ENCODE results near the gene PDCD4. TPM values are rescaled to one million over a fixed set of nuclear protein-coding genes. Genes with fewer than 3 reads are reported as not detected.

Gene PDCD4
- total and polyA plus RNA-seq, 5 donors from 2014 or later = 167 to 224 (median 204) TPM

GRCh38 chr10:110827875-110828274, 43.9 kb upstream of the PDCD4 start:
- Mint-ChIP-seq H3K4me1 (peaks cover 0 to 8% (median under 1%) of the 10 kb centered on the region in 4 donors), H3K27ac (no peak overlapping the region), H3K4me3 (no peak overlapping the region), H3K36me3 (no peaks in the 10 kb centered on the region), H3K27me3 (peaks cover 16% of the 10 kb centered on the region), H3K9me3 (no peaks in the 10 kb centered on the region)
- ATAC-seq (ENCODE audit: low read depth in 2 of 2) (no peak), DNase-seq (no peak)
- Histone ChIP-seq H3K4me1 (ENCODE audit: control insufficient read depth, insufficient read depth, low read length, poor library complexity, severe bottlenecking) (no peaks in the 10 kb centered on the region), H3K9me3 (ENCODE audit: control insufficient read depth in 2 of 2, low read length in 2 of 2) (no peaks in the 10 kb centered on the region), H3K36me3 (ENCODE audit: control insufficient read depth, insufficient read depth, low read length) (no peaks in the 10 kb centered on the region), H3K27me3 (ENCODE audit: control insufficient read depth, insufficient read depth, low read length) (no peaks in the 10 kb centered on the region), H3K4me3 (ENCODE audit: low read depth, low read length) (no peak overlapping the region), H3K27ac (ENCODE audit: insufficient read depth, low read length, poor library complexity, severe bottlenecking) (no peak overlapping the region)

- peaks cover 3% of the 10 kb centered on the region for H3K4me1 ChIP-seq (ENCODE audit: control insufficient read depth, insufficient read depth, low read length, poor library complexity, severe bottlenecking)
- Mint-ChIP-seq H3K9me3 (no peaks in the 10 kb centered on the region), H3K36me3 (no peaks in the 10 kb centered on the region), H3K4me3 (no peak overlapping the region), H3K27me3 (peaks cover 16% of the 10 kb centered on the region), H3K27ac (peak overlapping the region in 1 of 3 donors; percentile 33), H3K4me1 (peaks cover 0 to 13% (median under 1%) of the 10 kb centered on the region in 4 donors)
- DNase-seq (no peak), ATAC-seq (ENCODE audit: low read depth in 2 of 2) (no peak)
- no peak overlapping the region for H3K4me3 ChIP-seq (ENCODE audit: low read depth, low read length)
- H3K36me3 ChIP-seq (ENCODE audit: control insufficient read depth, insufficient read depth, low read length) = no peaks in the 10 kb centered on the region
- no peaks in the 10 kb centered on the region for H3K9me3 ChIP-seq (ENCODE audit: control insufficient read depth in 2 of 2, low read length in 2 of 2)
- H3K27ac ChIP-seq (ENCODE audit: insufficient read depth, low read length, poor library complexity, severe bottlenecking) = no peak overlapping the region
- no peaks in the 10 kb centered on the region for H3K27me3 ChIP-seq (ENCODE audit: control insufficient read depth, insufficient read depth, low read length)
Observed at GRCh38 chr10:110828525-110828924, 43.2 kb upstream of the PDCD4 start.

- Mint-ChIP-seq H3K4me1 (peaks cover 3 to 27% (median 5%) of the 10 kb centered on the region in 4 donors), H3K36me3 (no peaks in the 10 kb centered on the region), H3K27ac (peak overlapping the region in 1 of 3 donors; percentile 22), H3K4me3 (no peak overlapping the region), H3K27me3 (peaks cover 16% of the 10 kb centered on the region), H3K9me3 (no peaks in the 10 kb centered on the region)
- DNase-seq (no peak), ATAC-seq (ENCODE audit: low read depth in 2 of 2) (no peak)
- Histone ChIP-seq H3K36me3 (ENCODE audit: control insufficient read depth, insufficient read depth, low read length) (no peaks in the 10 kb centered on the region), H3K4me1 (ENCODE audit: control insufficient read depth, insufficient read depth, low read length, poor library complexity, severe bottlenecking) (peaks cover 16% of the 10 kb centered on the region), H3K4me3 (ENCODE audit: low read depth, low read length) (no peak overlapping the region), H3K27me3 (ENCODE audit: control insufficient read depth, insufficient read depth, low read length) (no peaks in the 10 kb centered on the region), H3K9me3 (ENCODE audit: control insufficient read depth in 2 of 2, low read length in 2 of 2) (no peaks in the 10 kb centered on the region), H3K27ac (ENCODE audit: insufficient read depth, low read length, poor library complexity, severe bottlenecking) (no peak overlapping the region)
Observed at GRCh38 chr10:110829721-110830410, 41.9 kb upstream of the PDCD4 start.

GRCh38 chr10:110833234-110833940, 38.3 kb upstream of the PDCD4 start:
- Histone ChIP-seq H3K27me3 (ENCODE audit: control insufficient read depth, insufficient read depth, low read length) (no peaks in the 10 kb centered on the region), H3K36me3 (ENCODE audit: control insufficient read depth, insufficient read depth, low read length) (no peaks in the 10 kb centered on the region), H3K9me3 (ENCODE audit: control insufficient read depth in 2 of 2, low read length in 2 of 2) (no peaks in the 10 kb centered on the region), H3K4me3 (ENCODE audit: low read depth, low read length) (no peak overlapping the region), H3K27ac (ENCODE audit: insufficient read depth, low read length, poor library complexity, severe bottlenecking) (no peak overlapping the region), H3K4me1 (ENCODE audit: control insufficient read depth, insufficient read depth, low read length, poor library complexity, severe bottlenecking) (peaks cover 19% of the 10 kb centered on the region)
- peaks cover 4 to 54% (median 10%) of the 10 kb centered on the region in 4 donors for H3K4me1 Mint-ChIP-seq
- H3K4me3 Mint-ChIP-seq = peak overlapping the region in 1 of 4 donors; percentile 8
- H3K27ac Mint-ChIP-seq = peak overlapping the region; percentile 20 to 88 (median 67)
- no peaks in the 10 kb centered on the region for H3K36me3 Mint-ChIP-seq
- H3K27me3 Mint-ChIP-seq = no peaks in the 10 kb centered on the region
- H3K9me3 Mint-ChIP-seq = no peaks in the 10 kb centered on the region
- DNase-seq (peak in 2 of 3 donors; percentile 26 to 39), ATAC-seq (ENCODE audit: low read depth in 2 of 2) (no peak)

- ATAC-seq (ENCODE audit: low read depth in 2 of 2) (no peak), DNase-seq (no peak)
- no peaks in the 10 kb centered on the region for H3K9me3 Mint-ChIP-seq
- H3K27ac Mint-ChIP-seq = peak overlapping the region; percentile 87 to 95 (median 95)
- no peak overlapping the region for H3K4me3 ChIP-seq (ENCODE audit: low read depth, low read length)
- no peaks in the 10 kb centered on the region for H3K27me3 ChIP-seq (ENCODE audit: control insufficient read depth, insufficient read depth, low read length)
- H3K9me3 ChIP-seq (ENCODE audit: control insufficient read depth in 2 of 2, low read length in 2 of 2) = no peaks in the 10 kb centered on the region
- H3K4me1 ChIP-seq (ENCODE audit: control insufficient read depth, insufficient read depth, low read length, poor library complexity, severe bottlenecking) = peaks cover 19% of the 10 kb centered on the region
- no peaks in the 10 kb centered on the region for H3K36me3 ChIP-seq (ENCODE audit: control insufficient read depth, insufficient read depth, low read length)
- H3K27me3 Mint-ChIP-seq = no peaks in the 10 kb centered on the region
- H3K36me3 Mint-ChIP-seq = no peaks in the 10 kb centered on the region
- H3K27ac ChIP-seq (ENCODE audit: insufficient read depth, low read length, poor library complexity, severe bottlenecking) = peak overlapping the region; percentile 49
- peaks cover 4 to 54% (median 10%) of the 10 kb centered on the region in 4 donors for H3K4me1 Mint-ChIP-seq
- peak overlapping the region in 1 of 4 donors; percentile 74 for H3K4me3 Mint-ChIP-seq
Observed at GRCh38 chr10:110833941-110834628, 37.6 kb upstream of the PDCD4 start.

DNA sequence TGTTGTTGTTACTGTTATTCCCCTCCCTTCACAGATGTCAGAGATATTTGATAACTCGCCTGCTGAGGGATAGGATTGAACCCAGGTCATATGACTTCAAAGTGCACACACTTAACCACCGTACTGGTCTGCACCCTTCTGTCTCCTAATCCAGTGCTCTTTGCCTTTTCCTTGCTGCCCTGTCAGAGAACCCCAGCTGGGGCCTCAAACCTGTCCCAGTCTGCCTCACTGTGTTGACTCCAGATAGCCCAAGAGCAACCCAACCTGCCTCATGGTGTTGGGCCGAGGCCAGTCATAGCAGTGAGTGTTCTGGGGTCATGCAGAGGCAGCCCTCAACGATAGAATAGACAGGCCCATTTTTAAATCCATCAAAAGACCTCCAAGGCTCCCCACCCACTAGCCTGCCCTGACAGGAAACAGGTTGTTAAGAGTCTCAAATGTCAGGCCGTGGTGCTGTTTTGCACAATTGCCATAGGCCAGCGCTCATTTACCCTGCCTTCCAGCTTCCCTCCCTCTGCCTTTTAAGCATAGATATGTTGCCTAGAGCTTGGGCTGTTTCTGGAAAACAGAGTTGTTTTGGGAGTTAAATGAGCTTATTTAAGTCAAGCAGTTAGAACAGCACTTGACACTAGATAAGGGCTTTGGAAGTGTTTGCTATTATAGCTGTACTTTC, 37.0 kb upstream of the PDCD4 start:
- H3K27me3 Mint-ChIP-seq = no peaks in the 10 kb centered on the region
- peak overlapping the region in 3 of 4 donors; percentile 27 to 74 (median 44) for H3K4me3 Mint-ChIP-seq
- Histone ChIP-seq H3K27ac (ENCODE audit: insufficient read depth, low read length, poor library complexity, severe bottlenecking) (peak overlapping the region; percentile 49), H3K36me3 (ENCODE audit: control insufficient read depth, insufficient read depth, low read length) (no peaks in the 10 kb centered on the region), H3K27me3 (ENCODE audit: control insufficient read depth, insufficient read depth, low read length) (no peaks in the 10 kb centered on the region), H3K4me3 (ENCODE audit: low read depth, low read length) (no peak overlapping the region), H3K9me3 (ENCODE audit: control insufficient read depth in 2 of 2, low read length in 2 of 2) (no peaks in the 10 kb centered on the region), H3K4me1 (ENCODE audit: control insufficient read depth, insufficient read depth, low read length, poor library complexity, severe bottlenecking) (peaks cover 19% of the 10 kb centered on the region)
- H3K36me3 Mint-ChIP-seq = no peaks in the 10 kb centered on the region
- H3K27ac Mint-ChIP-seq = peak overlapping the region; percentile 87 to 95 (median 95)
- peak; percentile 80 to 81 for ATAC-seq (ENCODE audit: low read depth in 2 of 2)
- no peaks in the 10 kb centered on the region for H3K9me3 Mint-ChIP-seq
- peaks cover 4 to 54% (median 10%) of the 10 kb centered on the region in 4 donors for H3K4me1 Mint-ChIP-seq
- peak in 2 of 3 donors; percentile 55 to 67 for DNase-seq

GRCh38 chr10:110835841-110836240, 35.9 kb upstream of the PDCD4 start:
- H3K4me1 Mint-ChIP-seq = peaks cover 4 to 54% (median 10%) of the 10 kb centered on the region in 4 donors
- no peaks in the 10 kb centered on the region for H3K9me3 ChIP-seq (ENCODE audit: control insufficient read depth in 2 of 2, low read length in 2 of 2)

More at GRCh38 chr10:110835841-110836240, 35.9 kb upstream of the PDCD4 start:
- DNase-seq (no peak), ATAC-seq (ENCODE audit: low read depth in 2 of 2) (no peak)
- Histone ChIP-seq H3K36me3 (ENCODE audit: control insufficient read depth, insufficient read depth, low read length) (no peaks in the 10 kb centered on the region), H3K4me1 (ENCODE audit: control insufficient read depth, insufficient read depth, low read length, poor library complexity, severe bottlenecking) (peaks cover 19% of the 10 kb centered on the region), H3K27ac (ENCODE audit: insufficient read depth, low read length, poor library complexity, severe bottlenecking) (no peak overlapping the region), H3K4me3 (ENCODE audit: low read depth, low read length) (no peak overlapping the region), H3K27me3 (ENCODE audit: control insufficient read depth, insufficient read depth, low read length) (no peaks in the 10 kb centered on the region)
- Mint-ChIP-seq H3K27ac (peak overlapping the region; percentile 86 to 95 (median 95)), H3K36me3 (no peaks in the 10 kb centered on the region), H3K4me3 (peak overlapping the region in 1 of 4 donors; percentile 73), H3K9me3 (no peaks in the 10 kb centered on the region), H3K27me3 (no peaks in the 10 kb centered on the region)
